ENCODE data around the gene CXCL14.
"Not testable (repeated sequence)": the region's sequence is repeated elsewhere in the genome, so short reads cannot be mapped to it uniquely, and the experiment has no call there.

The CXCL14 gene

DNA sequence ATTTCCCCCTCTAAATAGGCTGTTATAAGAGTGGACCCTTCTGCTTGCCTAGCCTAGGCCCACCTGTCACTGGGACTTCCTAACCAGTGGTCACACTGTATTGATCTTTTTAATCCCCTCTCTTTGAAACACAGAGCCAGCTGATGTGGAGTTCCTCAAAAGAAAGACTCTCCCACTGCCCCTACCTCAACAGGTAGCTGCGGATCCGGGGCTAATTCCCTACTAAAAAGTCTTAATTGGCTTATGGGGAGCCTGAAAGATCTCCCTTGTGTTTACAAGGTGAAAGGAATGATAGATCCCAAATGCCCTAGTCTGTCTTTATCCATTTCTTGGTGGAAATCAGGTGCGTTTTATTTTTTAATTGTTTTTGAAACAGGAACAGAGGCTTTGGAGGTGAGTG, 45.0 kb downstream of the CXCL14 start:
- H3K4me1 ChIP-seq (ENCODE audit: control insufficient read depth in 1 of 2, insufficient read depth in 1 of 2, low read depth in 1 of 2, low read length in 1 of 2): no peaks in the 10 kb centered on the region
- H3K9me3 ChIP-seq: no peaks in the 10 kb centered on the region
- H3K27me3 ChIP-seq: peaks cover 100% of the 10 kb centered on the region
- H3K4me3 ChIP-seq (ENCODE audit: low read depth in 1 of 2, low read length in 1 of 2): no peak overlapping the region
- TF ChIP-seq, protein P1, sequence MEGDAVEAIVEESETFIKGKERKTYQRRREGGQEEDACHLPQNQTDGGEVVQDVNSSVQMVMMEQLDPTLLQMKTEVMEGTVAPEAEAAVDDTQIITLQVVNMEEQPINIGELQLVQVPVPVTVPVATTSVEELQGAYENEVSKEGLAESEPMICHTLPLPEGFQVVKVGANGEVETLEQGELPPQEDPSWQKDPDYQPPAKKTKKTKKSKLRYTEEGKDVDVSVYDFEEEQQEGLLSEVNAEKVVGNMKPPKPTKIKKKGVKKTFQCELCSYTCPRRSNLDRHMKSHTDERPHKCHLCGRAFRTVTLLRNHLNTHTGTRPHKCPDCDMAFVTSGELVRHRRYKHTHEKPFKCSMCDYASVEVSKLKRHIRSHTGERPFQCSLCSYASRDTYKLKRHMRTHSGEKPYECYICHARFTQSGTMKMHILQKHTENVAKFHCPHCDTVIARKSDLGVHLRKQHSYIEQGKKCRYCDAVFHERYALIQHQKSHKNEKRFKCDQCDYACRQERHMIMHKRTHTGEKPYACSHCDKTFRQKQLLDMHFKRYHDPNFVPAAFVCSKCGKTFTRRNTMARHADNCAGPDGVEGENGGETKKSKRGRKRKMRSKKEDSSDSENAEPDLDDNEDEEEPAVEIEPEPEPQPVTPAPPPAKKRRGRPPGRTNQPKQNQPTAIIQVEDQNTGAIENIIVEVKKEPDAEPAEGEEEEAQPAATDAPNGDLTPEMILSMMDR (IDR thresholded peaks at IDR 0.05): no peak
- H3K27ac ChIP-seq: no peak overlapping the region
- H3K36me3 ChIP-seq: no peaks in the 10 kb centered on the region

DNA sequence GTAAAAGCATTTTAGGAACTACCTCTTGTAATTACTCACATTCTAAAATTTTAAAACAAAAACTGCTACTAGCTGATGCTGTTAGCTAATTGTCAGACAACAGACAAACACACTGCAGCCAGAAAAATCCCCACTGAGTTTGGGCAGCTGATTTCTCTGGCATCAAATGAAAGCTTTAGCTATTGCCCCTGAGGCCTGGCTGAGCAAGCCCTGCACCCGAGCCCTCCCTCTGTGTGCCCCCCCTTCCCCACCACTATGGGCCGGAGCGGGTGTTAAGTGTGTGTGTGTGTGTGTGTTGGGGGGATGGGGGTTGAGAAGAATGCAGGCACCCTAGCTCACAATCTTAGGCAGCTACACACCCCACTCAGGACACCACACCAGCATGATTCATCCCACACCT, 45.5 kb downstream of the CXCL14 start:
- TF ChIP-seq, protein P1 (IDR thresholded peaks at IDR 0.05): no peak
- Histone ChIP-seq H3K27ac (no peak overlapping the region), H3K4me1 (ENCODE audit: control insufficient read depth in 1 of 2, insufficient read depth in 1 of 2, low read depth in 1 of 2, low read length in 1 of 2) (no peaks in the 10 kb centered on the region), H3K27me3 (peaks cover 100% of the 10 kb centered on the region), H3K9me3 (no peaks in the 10 kb centered on the region), H3K4me3 (ENCODE audit: low read depth in 1 of 2, low read length in 1 of 2) (no peak overlapping the region), H3K36me3 (no peaks in the 10 kb centered on the region)

DNA sequence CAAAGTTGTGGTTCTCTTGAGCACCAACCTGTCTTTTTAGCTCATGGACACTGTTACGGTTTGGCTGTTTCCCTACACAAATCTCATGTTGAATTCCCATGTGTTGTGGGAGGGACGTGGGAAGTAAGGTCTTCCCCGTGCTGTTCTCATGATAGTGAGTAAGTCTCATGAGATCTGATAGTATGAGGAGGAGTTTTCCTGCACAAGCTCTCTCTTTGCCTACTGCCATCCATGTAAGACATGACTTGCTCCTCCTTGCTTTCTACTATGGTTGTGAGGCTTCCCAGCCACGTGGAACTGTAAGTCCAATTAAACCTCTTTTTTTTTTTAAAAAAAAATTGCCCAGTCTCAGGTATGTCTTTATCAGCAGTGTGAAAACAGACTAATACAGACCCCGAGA, 49.2 kb downstream of the CXCL14 start:
- H3K4me3 ChIP-seq (ENCODE audit: low read depth in 1 of 2, low read length in 1 of 2); H3K4me1 ChIP-seq (ENCODE audit: control insufficient read depth in 1 of 2, insufficient read depth in 1 of 2, low read depth in 1 of 2, low read length in 1 of 2); H3K27ac ChIP-seq; H3K9me3 ChIP-seq; H3K36me3 ChIP-seq: not testable (repeated sequence)
- H3K27me3 ChIP-seq: peaks cover 100% of the 10 kb centered on the region

DNA sequence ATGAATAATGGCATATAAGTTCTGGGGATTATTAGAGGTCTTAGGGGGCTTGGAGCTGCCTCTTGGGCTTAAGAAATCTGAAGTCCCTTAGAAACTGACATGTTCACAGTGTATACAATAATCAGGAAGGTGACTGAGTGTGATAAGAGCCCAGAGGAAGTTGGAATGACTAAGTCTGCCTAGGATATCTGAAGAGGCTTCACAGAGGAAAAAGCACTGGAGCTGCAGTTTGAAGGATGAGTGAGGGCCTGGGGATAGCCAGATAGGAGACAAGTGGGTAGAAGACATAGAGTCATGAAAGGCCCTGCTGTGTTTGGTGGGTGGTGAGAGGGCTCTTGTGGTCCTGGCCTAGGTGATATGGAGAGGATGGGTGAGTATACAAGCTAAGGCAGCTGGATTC, 51.9 kb downstream of the CXCL14 start:
- TF ChIP-seq, protein P1 (IDR thresholded peaks at IDR 0.05): no peak
- Histone ChIP-seq H3K36me3 (no peaks in the 10 kb centered on the region), H3K4me1 (ENCODE audit: control insufficient read depth in 1 of 2, insufficient read depth in 1 of 2, low read depth in 1 of 2, low read length in 1 of 2) (no peaks in the 10 kb centered on the region), H3K27me3 (peaks cover 97% of the 10 kb centered on the region), H3K27ac (no peak overlapping the region), H3K4me3 (ENCODE audit: low read depth in 1 of 2, low read length in 1 of 2) (no peak overlapping the region), H3K9me3 (no peaks in the 10 kb centered on the region)

DNA sequence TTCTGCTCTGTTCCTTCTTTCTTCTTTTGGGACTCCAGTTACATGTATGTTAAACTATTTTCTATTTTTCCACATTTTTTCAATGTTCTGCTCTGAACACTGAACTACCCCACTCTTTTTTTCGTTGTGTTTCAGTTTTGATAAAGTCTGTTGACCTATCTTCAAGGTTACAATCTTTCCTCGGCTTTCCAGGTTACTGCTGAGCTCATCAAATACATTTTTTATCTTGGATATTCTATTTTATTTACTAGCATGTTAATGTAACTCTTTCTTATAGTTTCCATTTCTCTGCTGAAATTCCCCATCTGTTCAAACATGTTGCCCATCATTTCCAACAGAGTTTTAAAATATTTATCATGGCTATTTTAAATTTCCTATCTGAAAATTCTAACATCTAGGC, 56.8 kb downstream of the CXCL14 start:
- Histone ChIP-seq H3K4me3 (ENCODE audit: low read depth in 1 of 2, low read length in 1 of 2) (no peak overlapping the region), H3K4me1 (ENCODE audit: control insufficient read depth in 1 of 2, insufficient read depth in 1 of 2, low read depth in 1 of 2, low read length in 1 of 2) (no peaks in the 10 kb centered on the region), H3K27ac (no peak overlapping the region), H3K27me3 (peaks cover 92% of the 10 kb centered on the region), H3K36me3 (no peaks in the 10 kb centered on the region), H3K9me3 (no peaks in the 10 kb centered on the region)
- TF ChIP-seq, protein P1 (IDR thresholded peaks at IDR 0.05): no peak

Measured in neutrophil (primary cell).